Peyer's patch (tissue), 4 donors: Measurements from ENCODE around the gene ITGA3. TPM values are rescaled to one million over a fixed set of nuclear protein-coding genes. Genes with fewer than 3 reads are reported as not detected.

Experiments
- DNase-seq, 3 donors: peaks; one replicate each; pipeline ENCODE4 v3.0.0-alpha.2; 2017 to 2019
- H3K27ac ChIP-seq, 4 donors: fragments of 200-600 bp; sonication (generic); one replicate each; pipeline ENCODE4 v1.5.1; 2016 to 2019
- H3K27me3 ChIP-seq, 2 donors: fragments of 200-600 bp; sonication (generic); one replicate each; pipeline ENCODE4 v1.5.1; 2019
- H3K36me3 ChIP-seq, 3 donors: fragments of 200-600 bp; sonication (generic); one replicate each; pipeline ENCODE4 v1.5.1; 2016 to 2019
- H3K4me1 ChIP-seq, 4 donors: fragments of 200-600 bp; sonication (generic); one replicate each; pipeline ENCODE4 v1.5.1; 2016 to 2019
- H3K4me3 ChIP-seq, 4 donors: fragments of 200-600 bp; sonication (generic); 1 replicate in 3 of 4; 2 replicates in 1 of 4; pipeline ENCODE4 v1.5.1; 2016 to 2019; ENCODE audit warnings: mild to moderate bottlenecking in 1 of 4
- H3K9me3 ChIP-seq, 4 donors: fragments of 200-600 bp; sonication (generic); one replicate each; pipeline ENCODE4 v1.5.1; 2016 to 2019; ENCODE audit warnings: mild to moderate bottlenecking in 1 of 4
- CTCF ChIP-seq, 6 experiments: fragments of 450-650 bp in 4 of 6; fragments of 200-600 bp in 2 of 6; sonication (generic) in 1 of 6; IDR thresholded peaks; one replicate each; pipeline ENCODE4 v1.5.1; 2017 to 2019; ENCODE audit warnings: antibody characterized with exemption in 6 of 6, mild to moderate bottlenecking in 3 of 6, moderate library complexity in 1 of 6
- POLR2A ChIP-seq, 2 donors: fragments of 450-650 bp; IDR thresholded peaks; one replicate each; pipeline ENCODE4 v1.5.1; 2017; ENCODE audit warnings: antibody characterized with exemption in 2 of 2, mild to moderate bottlenecking in 2 of 2, moderate library complexity in 2 of 2
- total RNA-seq, 4 donors: library from RNA; depleted of rRNA; stranded (reverse); fragments of >200 nt; gene quantifications; one replicate each; pipeline ENCODE4 v1.1.0, GENCODE V29; 2016

Gene ITGA3
- total RNA-seq, 4 donors from 2014 or later = 71.0 to 285 (median 247) TPM

GRCh38 chr17:50112694-50113093, 56.8 kb downstream of the ITGA3 start:
- Histone ChIP-seq H3K9me3 (no peaks in the 10 kb centered on the region), H3K27ac (peak overlapping the region in 2 of 4 donors; percentile 27 to 71), H3K36me3 (peaks cover 0 to 34% (median 0%) of the 10 kb centered on the region in 3 donors), H3K4me1 (peaks cover 8 to 41% (median 9%) of the 10 kb centered on the region in 4 donors), H3K27me3 (no peaks in the 10 kb centered on the region), H3K4me3 (no peak overlapping the region)
- peak in 1 of 3 donors; percentile 72 for DNase-seq
- TF ChIP-seq POLR2A (IDR thresholded peaks at IDR 0.05) (no peak), CTCF (IDR thresholded peaks at IDR 0.05) (peak in 3 of 6 experiments; percentile 44 to 48 (median 44))

- Histone ChIP-seq H3K4me1 (peaks cover 8 to 43% (median 10%) of the 10 kb centered on the region in 4 donors), H3K4me3 (no peak overlapping the region), H3K27ac (peak overlapping the region in 1 of 4 donors; percentile 71), H3K27me3 (no peaks in the 10 kb centered on the region), H3K36me3 (peaks cover 0 to 23% (median 0%) of the 10 kb centered on the region in 3 donors), H3K9me3 (no peaks in the 10 kb centered on the region)
- TF ChIP-seq CTCF (IDR thresholded peaks at IDR 0.05) (no peak), POLR2A (IDR thresholded peaks at IDR 0.05) (no peak)
- no peak for DNase-seq
Measured at GRCh38 chr17:50113624-50114320, 57.9 kb downstream of the ITGA3 start.

- no peak for DNase-seq
- Histone ChIP-seq H3K4me1 (peaks cover 8 to 43% (median 10%) of the 10 kb centered on the region in 4 donors), H3K36me3 (peaks cover 0 to 18% (median 0%) of the 10 kb centered on the region in 3 donors), H3K4me3 (no peak overlapping the region), H3K27me3 (no peaks in the 10 kb centered on the region), H3K9me3 (no peaks in the 10 kb centered on the region), H3K27ac (no peak overlapping the region)
- TF ChIP-seq POLR2A (IDR thresholded peaks at IDR 0.05) (no peak), CTCF (IDR thresholded peaks at IDR 0.05) (no peak)
Measured at GRCh38 chr17:50114401-50114800, 58.5 kb downstream of the ITGA3 start.

GRCh38 chr17:50114849-50115357, 59.0 kb downstream of the ITGA3 start:
- Histone ChIP-seq H3K4me3 (no peak overlapping the region), H3K27me3 (no peaks in the 10 kb centered on the region), H3K36me3 (peaks cover 0 to 13% (median 0%) of the 10 kb centered on the region in 3 donors), H3K4me1 (peaks cover 8 to 43% (median 10%) of the 10 kb centered on the region in 4 donors), H3K9me3 (no peaks in the 10 kb centered on the region), H3K27ac (no peak overlapping the region)
- DNase-seq = peak in 1 of 3 donors; percentile 73
- TF ChIP-seq CTCF (IDR thresholded peaks at IDR 0.05) (peak; percentile 2 to 69 (median 57)), POLR2A (IDR thresholded peaks at IDR 0.05) (no peak)

- Histone ChIP-seq H3K36me3 (peaks cover 0 to 5% (median 0%) of the 10 kb centered on the region in 3 donors), H3K4me3 (no peak overlapping the region), H3K9me3 (no peaks in the 10 kb centered on the region), H3K27ac (no peak overlapping the region), H3K4me1 (peaks cover 8 to 43% (median 10%) of the 10 kb centered on the region in 4 donors), H3K27me3 (no peaks in the 10 kb centered on the region)
- TF ChIP-seq CTCF (IDR thresholded peaks at IDR 0.05) (no peak), POLR2A (IDR thresholded peaks at IDR 0.05) (no peak)
- DNase-seq = no peak
Measured at GRCh38 chr17:50115756-50116155, 59.8 kb downstream of the ITGA3 start.
